ENCODE measurements around the gene NR1D1. TPM values are rescaled to one million over a fixed set of nuclear protein-coding genes. Genes with fewer than 3 reads are reported as not detected.

The NR1D1 gene
- total and polyA plus RNA-seq, 2 of the 13 experiments (the other 11 are each of a cell fraction or from before 2014, with no cell fraction given) = 2.1 to 2.7 TPM

GRCh38 chr17:40113110-40113906 lies 12.9 kb upstream of the NR1D1 start (continued):
- TF ChIP-seq, protein P1, sequence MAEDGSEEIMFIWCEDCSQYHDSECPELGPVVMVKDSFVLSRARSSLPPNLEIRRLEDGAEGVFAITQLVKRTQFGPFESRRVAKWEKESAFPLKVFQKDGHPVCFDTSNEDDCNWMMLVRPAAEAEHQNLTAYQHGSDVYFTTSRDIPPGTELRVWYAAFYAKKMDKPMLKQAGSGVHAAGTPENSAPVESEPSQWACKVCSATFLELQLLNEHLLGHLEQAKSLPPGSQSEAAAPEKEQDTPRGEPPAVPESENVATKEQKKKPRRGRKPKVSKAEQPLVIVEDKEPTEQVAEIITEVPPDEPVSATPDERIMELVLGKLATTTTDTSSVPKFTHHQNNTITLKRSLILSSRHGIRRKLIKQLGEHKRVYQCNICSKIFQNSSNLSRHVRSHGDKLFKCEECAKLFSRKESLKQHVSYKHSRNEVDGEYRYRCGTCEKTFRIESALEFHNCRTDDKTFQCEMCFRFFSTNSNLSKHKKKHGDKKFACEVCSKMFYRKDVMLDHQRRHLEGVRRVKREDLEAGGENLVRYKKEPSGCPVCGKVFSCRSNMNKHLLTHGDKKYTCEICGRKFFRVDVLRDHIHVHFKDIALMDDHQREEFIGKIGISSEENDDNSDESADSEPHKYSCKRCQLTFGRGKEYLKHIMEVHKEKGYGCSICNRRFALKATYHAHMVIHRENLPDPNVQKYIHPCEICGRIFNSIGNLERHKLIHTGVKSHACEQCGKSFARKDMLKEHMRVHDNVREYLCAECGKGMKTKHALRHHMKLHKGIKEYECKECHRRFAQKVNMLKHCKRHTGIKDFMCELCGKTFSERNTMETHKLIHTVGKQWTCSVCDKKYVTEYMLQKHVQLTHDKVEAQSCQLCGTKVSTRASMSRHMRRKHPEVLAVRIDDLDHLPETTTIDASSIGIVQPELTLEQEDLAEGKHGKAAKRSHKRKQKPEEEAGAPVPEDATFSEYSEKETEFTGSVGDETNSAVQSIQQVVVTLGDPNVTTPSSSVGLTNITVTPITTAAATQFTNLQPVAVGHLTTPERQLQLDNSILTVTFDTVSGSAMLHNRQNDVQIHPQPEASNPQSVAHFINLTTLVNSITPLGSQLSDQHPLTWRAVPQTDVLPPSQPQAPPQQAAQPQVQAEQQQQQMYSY (CRISPR knock-in tag; IDR thresholded peaks at IDR 0.05) = no peak; the same call in 1 of the 2 replicates
- TF ChIP-seq, protein P2, sequence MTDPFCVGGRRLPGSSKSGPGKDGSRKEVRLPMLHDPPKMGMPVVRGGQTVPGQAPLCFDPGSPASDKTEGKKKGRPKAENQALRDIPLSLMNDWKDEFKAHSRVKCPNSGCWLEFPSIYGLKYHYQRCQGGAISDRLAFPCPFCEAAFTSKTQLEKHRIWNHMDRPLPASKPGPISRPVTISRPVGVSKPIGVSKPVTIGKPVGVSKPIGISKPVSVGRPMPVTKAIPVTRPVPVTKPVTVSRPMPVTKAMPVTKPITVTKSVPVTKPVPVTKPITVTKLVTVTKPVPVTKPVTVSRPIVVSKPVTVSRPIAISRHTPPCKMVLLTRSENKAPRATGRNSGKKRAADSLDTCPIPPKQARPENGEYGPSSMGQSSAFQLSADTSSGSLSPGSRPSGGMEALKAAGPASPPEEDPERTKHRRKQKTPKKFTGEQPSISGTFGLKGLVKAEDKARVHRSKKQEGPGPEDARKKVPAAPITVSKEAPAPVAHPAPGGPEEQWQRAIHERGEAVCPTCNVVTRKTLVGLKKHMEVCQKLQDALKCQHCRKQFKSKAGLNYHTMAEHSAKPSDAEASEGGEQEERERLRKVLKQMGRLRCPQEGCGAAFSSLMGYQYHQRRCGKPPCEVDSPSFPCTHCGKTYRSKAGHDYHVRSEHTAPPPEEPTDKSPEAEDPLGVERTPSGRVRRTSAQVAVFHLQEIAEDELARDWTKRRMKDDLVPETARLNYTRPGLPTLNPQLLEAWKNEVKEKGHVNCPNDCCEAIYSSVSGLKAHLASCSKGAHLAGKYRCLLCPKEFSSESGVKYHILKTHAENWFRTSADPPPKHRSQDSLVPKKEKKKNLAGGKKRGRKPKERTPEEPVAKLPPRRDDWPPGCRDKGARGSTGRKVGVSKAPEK (CRISPR knock-in tag; IDR thresholded peaks at IDR 0.05; ENCODE audit: borderline replicate concordance) = no peak
- TF ChIP-seq CEBPG (CRISPR knock-in tag; IDR thresholded peaks at IDR 0.05) (peak; percentile 60), ZNF563 (CRISPR knock-in tag; IDR thresholded peaks at IDR 0.05) (peak; percentile 90; the same call in 1 of the 2 replicates), DPF2 (CRISPR knock-in tag; IDR thresholded peaks at IDR 0.05; ENCODE audit: borderline replicate concordance, low read depth) (peak; percentile 67; the same call in 1 of the 2 replicates), NR2F2 (IDR thresholded peaks at IDR 0.05; ENCODE audit: borderline replicate concordance, low read depth) (peak; percentile 37; the same call in 1 of the 2 replicates), ZSCAN9 (CRISPR knock-in tag; IDR thresholded peaks at IDR 0.05; ENCODE audit: borderline replicate concordance) (peak; percentile 86; the same call in 1 of the 2 replicates), CENPX (CRISPR knock-in tag; IDR thresholded peaks at IDR 0.05) (no peak), ZBTB42 (CRISPR knock-in tag; IDR thresholded peaks at IDR 0.05) (no peak), FOXC1 (CRISPR knock-in tag; IDR thresholded peaks at IDR 0.05; ENCODE audit: borderline replicate concordance) (peak; percentile 86), KDM3A (CRISPR knock-in tag; IDR thresholded peaks at IDR 0.05; ENCODE audit: low read depth) (0 out of 2 replicates have a peak, but pooled peaks have one; percentile 86), ZFP36 (IDR thresholded peaks at IDR 0.05; ENCODE audit: borderline replicate concordance, low read depth, low read length, partially characterized antibody) (no peak), TRIM24 (CRISPR knock-in tag; IDR thresholded peaks at IDR 0.05) (no peak), ZNF777 (CRISPR knock-in tag; IDR thresholded peaks at IDR 0.05) (no peak; the same call in 1 of the 2 replicates), ZNF710 (CRISPR knock-in tag; IDR thresholded peaks at IDR 0.05; ENCODE audit: borderline replicate concordance) (0 out of 2 replicates have a peak, but pooled peaks have one; percentile 87), SIN3A (IDR thresholded peaks at IDR 0.05; ENCODE audit: borderline replicate concordance, low read depth, low read length) (peak; percentile 89; the same call in 1 of the 2 replicates), ZNF775 (CRISPR knock-in tag; IDR thresholded peaks at IDR 0.05; ENCODE audit: borderline replicate concordance) (no peak), ZBTB25 (CRISPR knock-in tag; IDR thresholded peaks at IDR 0.05) (peak; percentile 89), RBFOX2 (IDR thresholded peaks at IDR 0.05; ENCODE audit: low read depth, low read length) (peak; percentile 78)
